H1 (cell line): Measurements from ENCODE around the gene NDUFA3. TPM values are rescaled to one million over a fixed set of nuclear protein-coding genes. Genes with fewer than 3 reads are reported as not detected.

Source experiments
- CTCF ChIA-PET: fragments of 300-600 bp; sonication (Branson Sonifier 250); formaldehyde crosslinking; loops from one replicate; lab custom pipeline; 2021; ENCODE audit not compliant: partially characterized antibody; lab: Charles Lee
- POLR2A ChIA-PET: fragments of 300-600 bp; sonication (Branson Sonifier 250); formaldehyde crosslinking; loops from one replicate; lab custom pipeline; 2021; ENCODE audit warnings: inconsistent platforms; ENCODE audit not compliant: partially characterized antibody; lab: Charles Lee
- DNase-seq, 2 experiments: peaks; one replicate each; pipeline versions ENCODE4 v3.0.0 to v3.0.0-alpha.2; 2010 to 2022; ENCODE audit warnings: low spot score in 2 of 2, low read depth in 1 of 2, mixed read lengths in 1 of 2
- FAIRE-seq: peaks from 2 replicates; lab custom pipeline; 2011; peaks lifted over from hg19 to GRCh38; lab: Jason Lieb, UNC
- H2AFZ ChIP-seq: 2 replicates; pipeline ENCODE4 v1.8.1; 2012; ENCODE audit warnings: low read length, inconsistent platforms
- H2AK5ac ChIP-seq: 2 replicates; pipeline ENCODE4 v1.6.1; 2013; ENCODE audit warnings: low read depth, low read length
- H2BK120ac ChIP-seq: replicated peaks from 2 replicates; pipeline ENCODE3; 2013; ENCODE audit warnings: low read depth, low read length, inconsistent platforms
- H2BK12ac ChIP-seq: 2 replicates; pipeline ENCODE4 v1.6.1; 2013; ENCODE audit warnings: low read depth, low read length
- H2BK15ac ChIP-seq: 2 replicates; pipeline ENCODE4 v1.6.1; 2013; ENCODE audit warnings: low read length
- H2BK20ac ChIP-seq: 2 replicates; pipeline ENCODE4 v1.6.1; 2013; ENCODE audit warnings: low read length
- H2BK5ac ChIP-seq: 2 replicates; pipeline ENCODE4 v1.6.1; 2013; ENCODE audit warnings: low read depth, low read length
- H3K14ac ChIP-seq: 2 replicates; pipeline ENCODE4 v1.6.1; 2013; ENCODE audit warnings: inconsistent platforms; ENCODE audit not compliant: insufficient read length
- H3K18ac ChIP-seq: 2 replicates; pipeline ENCODE4 v1.6.1; 2013; ENCODE audit warnings: low read length; ENCODE audit errors: extremely low read depth
- H3K23ac ChIP-seq: 2 replicates; pipeline ENCODE4 v1.6.1; 2013; ENCODE audit warnings: inconsistent platforms; ENCODE audit not compliant: insufficient read length
- H3K23me2 ChIP-seq: 2 replicates; pipeline ENCODE4 v1.6.1; 2013; ENCODE audit warnings: low read depth, low read length
- H3K27ac ChIP-seq: 2 replicates; pipeline ENCODE4 v1.6.1; 2011; ENCODE audit warnings: low read depth, low read length, inconsistent platforms
- H3K27me3 ChIP-seq, 4 experiments: replicated peaks in 1 of 4; 1 replicate in 1 of 4; 2 replicates in 3 of 4; pipeline versions ENCODE4 v1.6.1 to v1.8.1; 2011 to 2013; ENCODE audit warnings: low read length in 3 of 4, mild to moderate bottlenecking in 3 of 4, inconsistent platforms in 2 of 4, mixed read lengths in 2 of 4, moderate library complexity in 1 of 4; ENCODE audit not compliant: control insufficient read depth in 3 of 4, insufficient read depth in 3 of 4; ENCODE audit errors: extremely low read depth in 1 of 4
- H3K36me3 ChIP-seq, 4 experiments: 2 replicates each; pipeline versions ENCODE4 v1.6.1 to v1.8.1; 2011 to 2013; ENCODE audit warnings: mild to moderate bottlenecking in 4 of 4, low read length in 3 of 4, moderate library complexity in 2 of 4, control low read depth in 1 of 4, inconsistent platforms in 1 of 4; ENCODE audit not compliant: insufficient read depth in 4 of 4, control insufficient read depth in 2 of 4
- H3K4ac ChIP-seq: replicated peaks from 2 replicates; pipeline ENCODE3; 2013; ENCODE audit warnings: low read length, low read depth, mixed read lengths, inconsistent platforms; ENCODE audit not compliant: insufficient read length
- H3K4me1 ChIP-seq, 4 experiments: replicated peaks in 1 of 4; 1 replicate in 1 of 4; 2 replicates in 3 of 4; pipeline versions ENCODE4 v1.6.1 to v1.8.1; 2011 to 2013; ENCODE audit warnings: low read length in 3 of 4, inconsistent platforms in 2 of 4, mixed read lengths in 1 of 4; ENCODE audit not compliant: insufficient read depth in 4 of 4, control insufficient read depth in 3 of 4
- H3K4me2 ChIP-seq, 2 experiments: 2 replicates each; pipeline versions ENCODE4 v1.6.1 to v1.8.1; 2011 to 2013; ENCODE audit warnings: low read depth in 2 of 2, low read length in 2 of 2, control low read depth in 1 of 2, inconsistent platforms in 1 of 2, mild to moderate bottlenecking in 1 of 2; ENCODE audit not compliant: insufficient read depth in 1 of 2
- H3K4me3 ChIP-seq, 4 experiments: fragments of 200-600, 300-600 bp in 1 of 4; sonication (generic), shearing (Covaris generic), sonication (Bioruptor Twin) in 1 of 4; 2 replicates each; pipeline versions ENCODE4 v1.5.1 to v1.8.1; 2011 to 2016; ENCODE audit warnings: low read length in 4 of 4, low read depth in 3 of 4, control low read depth in 2 of 4, inconsistent platforms in 2 of 4, mild to moderate bottlenecking in 2 of 4, mixed read lengths in 1 of 4, moderate library complexity in 1 of 4; ENCODE audit not compliant: insufficient read depth in 2 of 4; ENCODE audit errors: extremely low read depth in 1 of 4
- H3K56ac ChIP-seq: replicated peaks from 2 replicates; pipeline ENCODE3; 2013; ENCODE audit warnings: low read depth, mild to moderate bottlenecking, mixed read lengths, low read length, inconsistent platforms; ENCODE audit not compliant: insufficient read length
- H3K79me1 ChIP-seq: 2 replicates; pipeline ENCODE4 v1.6.1; 2013; ENCODE audit warnings: low read depth, low read length, control low read depth
- H3K79me2 ChIP-seq, 2 experiments: 2 replicates each; pipeline versions ENCODE4 v1.6.1 to v1.8.1; 2012 to 2013; ENCODE audit warnings: low read length in 2 of 2, mild to moderate bottlenecking in 2 of 2, inconsistent platforms in 1 of 2; ENCODE audit not compliant: insufficient read depth in 2 of 2, control insufficient read depth in 1 of 2
- H3K9ac ChIP-seq, 4 experiments: replicated peaks in 1 of 4; 1 replicate in 1 of 4; 2 replicates in 3 of 4; pipeline versions ENCODE4 v1.6.1 to v1.8.1; 2011 to 2013; ENCODE audit warnings: low read depth in 3 of 4, low read length in 3 of 4, control low read depth in 2 of 4, mild to moderate bottlenecking in 2 of 4, moderate library complexity in 2 of 4, inconsistent platforms in 1 of 4; ENCODE audit errors: extremely low read depth in 1 of 4
- H3K9me3 ChIP-seq, 2 experiments: 2 replicates each; pipeline versions ENCODE4 v1.6.1 to v1.8.1; 2012 to 2013; ENCODE audit warnings: mild to moderate bottlenecking in 2 of 2, moderate library complexity in 2 of 2, control low read depth in 1 of 2, inconsistent platforms in 1 of 2, low read depth in 1 of 2, low read length in 1 of 2, mixed read lengths in 1 of 2; ENCODE audit not compliant: insufficient read depth in 2 of 2
- H4K20me1 ChIP-seq, 2 experiments: replicated peaks in 1 of 2; 2 replicates each; pipeline versions ENCODE3 to v1.8.1; 2011 to 2013; ENCODE audit warnings: inconsistent platforms in 2 of 2, low read length in 2 of 2, mild to moderate bottlenecking in 1 of 2; ENCODE audit not compliant: insufficient read depth in 2 of 2, control insufficient read depth in 1 of 2
- H4K5ac ChIP-seq: 2 replicates; pipeline ENCODE4 v1.6.1; 2013; ENCODE audit warnings: low read length, low read depth, mixed read lengths, inconsistent platforms; ENCODE audit not compliant: insufficient read length
- H4K8ac ChIP-seq: 2 replicates; pipeline ENCODE4 v1.8.0; 2013; ENCODE audit warnings: mild to moderate bottlenecking, moderate library complexity, low read length, inconsistent platforms; ENCODE audit not compliant: insufficient read depth; ENCODE audit errors: extremely low read depth
- H4K91ac ChIP-seq: replicated peaks from 2 replicates; pipeline ENCODE3; 2013; ENCODE audit warnings: low read length, mixed read lengths, inconsistent platforms; ENCODE audit not compliant: insufficient read length
- BACH1 ChIP-seq: IDR thresholded peaks from 2 replicates; pipeline ENCODE4 v1.6.1; 2012; ENCODE audit warnings: low read length, improper control_type of control experiment
- CEBPB ChIP-seq: IDR thresholded peaks from 2 replicates; pipeline ENCODE4 v1.6.1; 2012; ENCODE audit warnings: low read depth, low read length
- CTBP2 ChIP-seq: IDR thresholded peaks from 2 replicates; pipeline ENCODE4 v1.7.0; 2011; ENCODE audit warnings: borderline replicate concordance, mild to moderate bottlenecking, moderate library complexity, mixed read lengths, low read length; ENCODE audit not compliant: insufficient read depth, insufficient read length
- EZH2 ChIP-seq: fragments of 200-600 bp; sonication (generic); IDR thresholded peaks from 2 replicates; pipeline ENCODE4 v1.7.1; 2012; ENCODE audit warnings: low read depth, mild to moderate bottlenecking, moderate library complexity, low read length, inconsistent platforms; ENCODE audit not compliant: severe bottlenecking
- RAD21 ChIP-seq, 2 experiments: IDR thresholded peaks in 1 of 2; conservative IDR thresholded peaks in 1 of 2; 2 replicates each; pipeline ENCODE4 v1.6.1; 2011; ENCODE audit warnings: low read depth in 2 of 2, low read length in 2 of 2, improper control_type of control experiment in 1 of 2, inconsistent platforms in 1 of 2, mild to moderate bottlenecking in 1 of 2, moderate library complexity in 1 of 2
- RFX5 ChIP-seq: IDR thresholded peaks from 2 replicates; pipeline ENCODE4 v1.6.1; 2011; ENCODE audit warnings: low read depth, low read length, improper control_type of control experiment, borderline replicate concordance
- RNF2 ChIP-seq: fragments of 200-900, 300-1000 bp; sonication (generic); IDR thresholded peaks from 2 replicates; pipeline ENCODE4 v1.7.1; 2016; ENCODE audit warnings: borderline replicate concordance, low read depth, mild to moderate bottlenecking, antibody characterized with exemption, low read length; ENCODE audit not compliant: poor library complexity, severe bottlenecking; ENCODE audit errors: missing control alignments
- YY1 ChIP-seq: IDR thresholded peaks from 2 replicates; pipeline ENCODE4 v1.6.1; 2011; ENCODE audit warnings: low read depth, mild to moderate bottlenecking, low read length
- WGBS, 2 experiments: shearing (Covaris generic) in 1 of 2; methylation state at CpG; one replicate each; pipeline versions ENCODE4 v1.1.6 to v1.1.7; 2013 to 2015; ENCODE audit warnings: low lambda C conversion rate in 2 of 2, mixed read lengths in 2 of 2, inconsistent platforms in 1 of 2, low coverage in 1 of 2, missing lambda C conversion rate in 1 of 2; ENCODE audit not compliant: insufficient replicate concordance in 2 of 2, insufficient coverage in 1 of 2, insufficient read length in 1 of 2; ENCODE audit errors: extremely low coverage in 1 of 2, missing lambda C conversion rate in 1 of 2; 5-methylcytosine and 5-hydroxymethylcytosine counted together
- polyA plus RNA-seq, 7 experiments: library from polyadenylated mRNA; depleted of rRNA in 3 of 7; stranded (reverse) in 5 of 7; unstranded in 2 of 7; fragments of >200 nt in 5 of 7; fragments of 200-250 nt in 2 of 7; gene quantifications; 1 replicate in 5 of 7; 2 replicates in 1 of 7; 4 replicates in 1 of 7; pipeline versions ENCODE4 v1.2.1 to v1.2.3, GENCODE V29; 2011 to 2013; ENCODE audit warnings: missing spikeins in 2 of 7, mixed read lengths in 2 of 7
- total RNA-seq: library from RNA; stranded (reverse); fragmentation: NEBNext Ultra II Directional; extraction: Animal tissue kit (Norgen Biotek cat#: 25700); gene quantifications from 2 replicates; pipeline ENCODE4 v1.2.1, GENCODE V29; 2021
- TF ChIP-seq, protein P1 (sequence below): IDR thresholded peaks from 2 replicates; pipeline ENCODE4 v1.6.1; 2012; ENCODE audit warnings: inconsistent platforms
- TF ChIP-seq, protein P2 (sequence below), 3 experiments: IDR thresholded peaks; 1 replicate in 2 of 3; 2 replicates in 1 of 3; pipeline versions ENCODE4 v1.5.1 to v1.6.1; 2011; ENCODE audit warnings: low read length in 3 of 3, mild to moderate bottlenecking in 3 of 3, inconsistent platforms in 2 of 3, low read depth in 1 of 3, moderate library complexity in 1 of 3; ENCODE audit not compliant: insufficient read depth in 1 of 3; ENCODE audit errors: control extremely low read depth in 1 of 3

NDUFA3 gene
- total and polyA plus RNA-seq, 2 of the 8 experiments (the other 6 are each of a cell fraction or from before 2014, with no cell fraction given), result 175 to 208 TPM

DNA sequence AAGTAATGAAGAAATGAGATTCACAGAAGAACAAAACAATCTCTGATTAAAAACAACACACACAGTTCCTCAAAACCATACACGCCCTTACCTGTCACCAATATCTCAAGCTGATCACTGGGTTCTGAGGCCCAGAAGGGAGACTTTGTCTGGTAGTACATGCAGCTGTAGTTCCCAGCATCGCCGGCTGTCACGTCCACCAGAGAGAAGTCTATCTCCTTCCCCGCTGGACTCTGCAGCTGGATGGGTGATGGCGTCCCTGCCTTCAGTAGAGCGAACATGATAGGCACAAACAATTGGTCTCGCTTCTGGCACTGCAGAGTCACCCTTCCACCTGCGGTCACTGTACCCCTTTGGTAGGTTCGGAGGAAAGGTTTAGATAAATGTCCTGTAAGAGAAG, 28.8 kb upstream of the NDUFA3 start:
- H2BK120ac ChIP-seq, result no peak overlapping the region
- H4K91ac ChIP-seq, result no peak overlapping the region
- no peak overlapping the region for H3K14ac ChIP-seq
- H3K4me1 ChIP-seq, result no peaks in the 10 kb centered on the region
- H2BK15ac ChIP-seq, result no peak overlapping the region
- H3K79me2 ChIP-seq, result no peaks in the 10 kb centered on the region
- no peak overlapping the region for H3K4ac ChIP-seq
- no peaks in the 10 kb centered on the region for H3K79me1 ChIP-seq
- H2BK20ac ChIP-seq, result no peak overlapping the region
- H3K4me3 ChIP-seq, result no peak overlapping the region
- no peak overlapping the region for H3K23ac ChIP-seq
- DNase-seq (no peak), FAIRE-seq (no peak)
- H3K36me3 ChIP-seq, result no peaks in the 10 kb centered on the region
- no peak overlapping the region for H2BK12ac ChIP-seq
- H2AK5ac ChIP-seq, result no peak overlapping the region
- H3K9ac ChIP-seq, result no peak overlapping the region
- H4K5ac ChIP-seq, result no peak overlapping the region
- H4K20me1 ChIP-seq, result no peaks in the 10 kb centered on the region
- H3K9me3 ChIP-seq, result no peaks in the 10 kb centered on the region
- ChIA-PET CTCF (no interaction called here), POLR2A (no interaction called here)
- H3K56ac ChIP-seq, result no peak overlapping the region
- H3K27ac ChIP-seq, result no peak overlapping the region
- H3K4me2 ChIP-seq, result no peak overlapping the region
- H2BK5ac ChIP-seq, result no peak overlapping the region
- H4K8ac ChIP-seq, result no peak overlapping the region
- WGBS, 2 experiments, result 93% methylated on average over 10 of the region's 10 CpGs; no CpG with 5 or more reads in 1 of the 2 experiments
- no peaks in the 10 kb centered on the region for H3K23me2 ChIP-seq
- H2AFZ ChIP-seq, result no peak overlapping the region
- no peaks in the 10 kb centered on the region; a peak in 1 of 7 replicates for H3K27me3 ChIP-seq
- H3K18ac ChIP-seq, result no peak overlapping the region
- TF ChIP-seq RNF2 (no peak), CEBPB (no peak), EZH2 (no peak), YY1 (no peak), RAD21 (IDR thresholded peaks at IDR 0.05 in 1 of 2, conservative IDR thresholded peaks at IDR 0.05 in 1 of 2; ENCODE audit: low read depth in 2 of 2, low read length in 2 of 2) (no peak), RFX5 (no peak), BACH1 (no peak), CTBP2 (no peak)
- TF ChIP-seq, protein P1, sequence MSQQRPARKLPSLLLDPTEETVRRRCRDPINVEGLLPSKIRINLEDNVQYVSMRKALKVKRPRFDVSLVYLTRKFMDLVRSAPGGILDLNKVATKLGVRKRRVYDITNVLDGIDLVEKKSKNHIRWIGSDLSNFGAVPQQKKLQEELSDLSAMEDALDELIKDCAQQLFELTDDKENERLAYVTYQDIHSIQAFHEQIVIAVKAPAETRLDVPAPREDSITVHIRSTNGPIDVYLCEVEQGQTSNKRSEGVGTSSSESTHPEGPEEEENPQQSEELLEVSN, result no peak
- TF ChIP-seq, protein P2, sequence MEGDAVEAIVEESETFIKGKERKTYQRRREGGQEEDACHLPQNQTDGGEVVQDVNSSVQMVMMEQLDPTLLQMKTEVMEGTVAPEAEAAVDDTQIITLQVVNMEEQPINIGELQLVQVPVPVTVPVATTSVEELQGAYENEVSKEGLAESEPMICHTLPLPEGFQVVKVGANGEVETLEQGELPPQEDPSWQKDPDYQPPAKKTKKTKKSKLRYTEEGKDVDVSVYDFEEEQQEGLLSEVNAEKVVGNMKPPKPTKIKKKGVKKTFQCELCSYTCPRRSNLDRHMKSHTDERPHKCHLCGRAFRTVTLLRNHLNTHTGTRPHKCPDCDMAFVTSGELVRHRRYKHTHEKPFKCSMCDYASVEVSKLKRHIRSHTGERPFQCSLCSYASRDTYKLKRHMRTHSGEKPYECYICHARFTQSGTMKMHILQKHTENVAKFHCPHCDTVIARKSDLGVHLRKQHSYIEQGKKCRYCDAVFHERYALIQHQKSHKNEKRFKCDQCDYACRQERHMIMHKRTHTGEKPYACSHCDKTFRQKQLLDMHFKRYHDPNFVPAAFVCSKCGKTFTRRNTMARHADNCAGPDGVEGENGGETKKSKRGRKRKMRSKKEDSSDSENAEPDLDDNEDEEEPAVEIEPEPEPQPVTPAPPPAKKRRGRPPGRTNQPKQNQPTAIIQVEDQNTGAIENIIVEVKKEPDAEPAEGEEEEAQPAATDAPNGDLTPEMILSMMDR (IDR thresholded peaks at IDR 0.05; ENCODE audit: control extremely low read depth in 1 of 3, insufficient read depth in 1 of 3, low read depth in 1 of 3, low read length in 3 of 3), result no peak
